Measurements from ENCODE around the gene SYNE3.

DNA sequence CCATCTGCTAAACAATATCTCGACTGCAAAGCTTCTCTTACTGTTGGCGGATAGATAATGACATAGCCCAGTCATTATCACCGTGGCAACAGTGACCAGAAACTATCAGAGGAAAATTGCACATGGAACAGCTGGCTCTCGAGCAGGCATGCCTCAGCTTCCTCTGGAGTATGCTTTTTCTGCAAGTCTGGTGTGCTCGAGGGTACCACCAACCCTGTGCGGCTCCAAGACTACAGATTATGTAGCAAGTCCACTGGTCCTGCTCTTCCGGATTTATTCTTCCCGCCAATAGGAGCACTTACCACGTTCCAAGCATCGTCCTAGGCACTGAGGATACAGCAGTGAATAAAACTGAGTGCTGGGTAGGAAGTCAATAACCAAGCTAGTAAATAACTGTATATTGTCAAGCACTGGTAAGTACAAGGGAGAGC is 17.0 kb upstream of the SYNE3 start:
- TF ChIP-seq POLR2A (IDR thresholded peaks at IDR 0.05) (no peak), POLR2AphosphoS5 (IDR thresholded peaks at IDR 0.05; ENCODE audit: insufficient read depth in 1 of 2, low read depth in 1 of 2) (no peak)
- TF ChIP-seq, protein P1, sequence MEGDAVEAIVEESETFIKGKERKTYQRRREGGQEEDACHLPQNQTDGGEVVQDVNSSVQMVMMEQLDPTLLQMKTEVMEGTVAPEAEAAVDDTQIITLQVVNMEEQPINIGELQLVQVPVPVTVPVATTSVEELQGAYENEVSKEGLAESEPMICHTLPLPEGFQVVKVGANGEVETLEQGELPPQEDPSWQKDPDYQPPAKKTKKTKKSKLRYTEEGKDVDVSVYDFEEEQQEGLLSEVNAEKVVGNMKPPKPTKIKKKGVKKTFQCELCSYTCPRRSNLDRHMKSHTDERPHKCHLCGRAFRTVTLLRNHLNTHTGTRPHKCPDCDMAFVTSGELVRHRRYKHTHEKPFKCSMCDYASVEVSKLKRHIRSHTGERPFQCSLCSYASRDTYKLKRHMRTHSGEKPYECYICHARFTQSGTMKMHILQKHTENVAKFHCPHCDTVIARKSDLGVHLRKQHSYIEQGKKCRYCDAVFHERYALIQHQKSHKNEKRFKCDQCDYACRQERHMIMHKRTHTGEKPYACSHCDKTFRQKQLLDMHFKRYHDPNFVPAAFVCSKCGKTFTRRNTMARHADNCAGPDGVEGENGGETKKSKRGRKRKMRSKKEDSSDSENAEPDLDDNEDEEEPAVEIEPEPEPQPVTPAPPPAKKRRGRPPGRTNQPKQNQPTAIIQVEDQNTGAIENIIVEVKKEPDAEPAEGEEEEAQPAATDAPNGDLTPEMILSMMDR (IDR thresholded peaks at IDR 0.05), result no peak

Measured in vagina (tissue), 2 donors.